CD14-positive monocyte (primary cell): Measurements from ENCODE around the gene CCNG2. TPM values are rescaled to one million over a fixed set of nuclear protein-coding genes. Genes with fewer than 3 reads are reported as not detected.
A peak's percentile ranks its signal among the peaks of the same experiment; 100 is the strongest.

Experiments
- DNase-seq, 3 donors: peaks; one replicate each; pipeline ENCODE4 v3.0.0-alpha.2; 2011 to 2022
- H2AFZ ChIP-seq: 2 replicates; pipeline ENCODE4 v1.6.0; 2012; ENCODE audit warnings: mild to moderate bottlenecking, low read depth, low read length, inconsistent platforms; ENCODE audit not compliant: insufficient read depth, poor library complexity, severe bottlenecking
- H3K27ac ChIP-seq, 2 donors: 1 replicate in 1 of 2; 2 replicates in 1 of 2; pipeline ENCODE4 v1.5.1; 2012 to 2013; ENCODE audit warnings: low read length in 2 of 2, control low read depth in 1 of 2, inconsistent platforms in 1 of 2, low read depth in 1 of 2, mild to moderate bottlenecking in 1 of 2
- H3K27me3 ChIP-seq, 2 donors: one replicate each; pipeline versions ENCODE4 v1.6.0 to v1.6.1; 2011 to 2013; ENCODE audit warnings: low read length in 2 of 2; ENCODE audit not compliant: control insufficient read depth in 2 of 2, insufficient read depth in 2 of 2
- H3K36me3 ChIP-seq, 2 donors: replicated peaks in 1 of 2; 1 replicate in 1 of 2; 2 replicates in 1 of 2; pipeline versions ENCODE4 v1.5.1 to v1.6.1; 2012 to 2013; ENCODE audit warnings: low read length in 2 of 2, control low read depth in 1 of 2, inconsistent platforms in 1 of 2, mild to moderate bottlenecking in 1 of 2; ENCODE audit not compliant: insufficient read depth in 2 of 2, control insufficient read depth in 1 of 2
- H3K4me1 ChIP-seq, 2 donors: 1 replicate in 1 of 2; 2 replicates in 1 of 2; pipeline versions ENCODE4 v1.5.1 to v1.6.1; 2012 to 2013; ENCODE audit warnings: low read length in 2 of 2, control low read depth in 1 of 2, inconsistent platforms in 1 of 2, mild to moderate bottlenecking in 1 of 2, moderate library complexity in 1 of 2; ENCODE audit not compliant: insufficient read depth in 2 of 2, control insufficient read depth in 1 of 2
- H3K4me2 ChIP-seq: replicated peaks from 2 replicates; pipeline ENCODE3; 2012; ENCODE audit warnings: low read length, moderate library complexity, mild to moderate bottlenecking; ENCODE audit not compliant: poor library complexity, severe bottlenecking; ENCODE audit errors: extremely low read depth
- H3K4me3 ChIP-seq, 3 experiments: fragments of 200-600 bp in 1 of 3; sonication (generic) in 1 of 3; replicated peaks in 1 of 3; 1 replicate in 2 of 3; 2 replicates in 1 of 3; pipeline ENCODE4 v1.5.1; 2011 to 2013; ENCODE audit warnings: low read length in 3 of 3, mild to moderate bottlenecking in 3 of 3, control low read depth in 2 of 3, low read depth in 2 of 3, inconsistent platforms in 1 of 3, moderate library complexity in 1 of 3
- H3K79me2 ChIP-seq: 2 replicates; pipeline ENCODE4 v1.6.0; 2012; ENCODE audit warnings: mild to moderate bottlenecking, control low read depth, inconsistent platforms, low read length, moderate library complexity; ENCODE audit not compliant: insufficient read depth
- H3K9ac ChIP-seq: 2 replicates; pipeline ENCODE4 v1.6.0; 2017; ENCODE audit warnings: low read length, mild to moderate bottlenecking; ENCODE audit not compliant: insufficient read depth, poor library complexity, severe bottlenecking
- H3K9me3 ChIP-seq, 2 donors: replicated peaks in 1 of 2; 1 replicate in 1 of 2; 2 replicates in 1 of 2; pipeline versions ENCODE4 v1.5.1 to v1.6.1; 2012 to 2013; ENCODE audit warnings: low read length in 2 of 2, control low read depth in 1 of 2; ENCODE audit not compliant: control insufficient read depth in 1 of 2, insufficient read depth in 1 of 2
- H4K20me1 ChIP-seq: 2 replicates; pipeline ENCODE4 v1.6.0; 2012; ENCODE audit warnings: mild to moderate bottlenecking, low read length, control low read depth, moderate library complexity; ENCODE audit not compliant: insufficient read depth
- H3K27ac Mint-ChIP-seq, 7 donors: one replicate each; pipeline ENCODE4 v1.8.0; 2020; ENCODE audit warnings: mild to moderate bottlenecking in 7 of 7, mixed read lengths in 7 of 7, moderate library complexity in 6 of 7, inconsistent platforms in 2 of 7
- H3K27me3 Mint-ChIP-seq, 3 donors: one replicate each; pipeline ENCODE4 v1.8.0; 2021 to 2022; ENCODE audit warnings: low read depth in 3 of 3, mild to moderate bottlenecking in 3 of 3, mixed read lengths in 3 of 3, moderate library complexity in 3 of 3, inconsistent platforms in 1 of 3
- H3K36me3 Mint-ChIP-seq, 2 donors: one replicate each; pipeline ENCODE4 v1.8.0; 2020; ENCODE audit warnings: mixed read lengths in 2 of 2, inconsistent platforms in 1 of 2, mild to moderate bottlenecking in 1 of 2
- H3K4me1 Mint-ChIP-seq: one replicate; pipeline ENCODE4 v1.8.0; 2020; ENCODE audit warnings: mild to moderate bottlenecking, mixed read lengths
- H3K4me3 Mint-ChIP-seq, 2 donors: one replicate each; pipeline ENCODE4 v1.8.0; 2020; ENCODE audit warnings: mild to moderate bottlenecking in 2 of 2, mixed read lengths in 2 of 2, moderate library complexity in 1 of 2
- H3K9me3 Mint-ChIP-seq, 7 donors: one replicate each; pipeline ENCODE4 v1.8.0; 2020 to 2022; ENCODE audit warnings: mixed read lengths in 7 of 7, mild to moderate bottlenecking in 6 of 7, moderate library complexity in 6 of 7, inconsistent platforms in 2 of 7
- CTCF ChIP-seq: fragments of 200-600 bp; IDR thresholded peaks from one replicate; pipeline ENCODE4 v1.8.0; 2022; ENCODE audit warnings: antibody characterized with exemption, mild to moderate bottlenecking
- WGBS: methylation state at CpG from one replicate; pipeline ENCODE4 v1.1.5; 2013; ENCODE audit warnings: missing lambda C conversion rate; ENCODE audit not compliant: insufficient coverage; 5-methylcytosine and 5-hydroxymethylcytosine counted together
- intact Hi-C, 2 donors: fragments of 100-400 bp; cut with micrococcal nuclease; formaldehyde crosslinking; loops; one replicate each; pipeline versions ENCODE4 v1.15.0 to v1.15.1; 2023
- polyA plus RNA-seq, 3 donors: library from polyadenylated mRNA; depleted of rRNA in 1 of 3; unstranded in 2 of 3; stranded (reverse) in 1 of 3; fragments of 300-500 nt in 2 of 3; fragments of >200 nt in 1 of 3; fragmentation: Illumina TruSeq in 2 of 3; gene quantifications; 1 replicate in 2 of 3; 2 replicates in 1 of 3; pipeline ENCODE4 v1.2.3, GENCODE V29; 2012 to 2021

The CCNG2 gene
- polyA plus RNA-seq, 3 donors, result 17.6 to 26.4 (median 23.3) TPM

- H2AFZ ChIP-seq, result no peak overlapping the region
- Mint-ChIP-seq H3K4me1 (peaks cover 38% of the 10 kb centered on the region), H3K27ac (no peak overlapping the region), H3K27me3 (peaks cover 0 to 1% (median 0%) of the 10 kb centered on the region in 3 donors), H3K9me3 (peaks cover 0 to 12% (median 4%) of the 10 kb centered on the region in 7 donors), H3K4me3 (no peak overlapping the region), H3K36me3 (no peaks in the 10 kb centered on the region)
- peaks cover 26 to 31% of the 10 kb centered on the region in 2 donors for H3K4me1 ChIP-seq
- intact Hi-C loops, result no loop called here
- H3K4me2 ChIP-seq, result no peak overlapping the region
- H4K20me1 ChIP-seq, result no peaks in the 10 kb centered on the region
- no peaks in the 10 kb centered on the region for H3K79me2 ChIP-seq
- no peak overlapping the region for H3K9ac ChIP-seq
- no peak for DNase-seq
- no peaks in the 10 kb centered on the region for H3K36me3 ChIP-seq
- no peak overlapping the region for H3K4me3 ChIP-seq
- no peak for TF ChIP-seq CTCF
- no peaks in the 10 kb centered on the region for H3K27me3 ChIP-seq
- H3K9me3 ChIP-seq, result no peaks in the 10 kb centered on the region
- 87% methylated on average over 3 of the region's 8 CpGs for WGBS
- no peak overlapping the region for H3K27ac ChIP-seq
These were observed 36.0 kb upstream of the CCNG2 start for GRCh38 chr4:77120886-77121508.

- Histone ChIP-seq H3K4me2 (no peak overlapping the region), H3K27ac (no peak overlapping the region), H3K9me3 (no peaks in the 10 kb centered on the region), H2AFZ (peak overlapping the region; percentile 24), H3K9ac (no peak overlapping the region), H3K79me2 (no peaks in the 10 kb centered on the region), H4K20me1 (no peaks in the 10 kb centered on the region), H3K27me3 (no peaks in the 10 kb centered on the region), H3K36me3 (no peaks in the 10 kb centered on the region), H3K4me1 (peaks cover 34 to 39% of the 10 kb centered on the region in 2 donors), H3K4me3 (no peak overlapping the region)
- peaks cover 0 to 12% (median 3%) of the 10 kb centered on the region in 7 donors for H3K9me3 Mint-ChIP-seq
- peak overlapping the region in 1 of 7 donors; percentile 66 for H3K27ac Mint-ChIP-seq
- H3K4me3 Mint-ChIP-seq, result no peak overlapping the region
- TF ChIP-seq CTCF, result no peak
- DNase-seq, result no peak
- H3K4me1 Mint-ChIP-seq, result peaks cover 46% of the 10 kb centered on the region
- WGBS, result 98% methylated on average over 5 of the region's 5 CpGs
- H3K36me3 Mint-ChIP-seq, result no peaks in the 10 kb centered on the region
- intact Hi-C loops, result no loop called here
- H3K27me3 Mint-ChIP-seq, result peaks cover 0 to 1% (median 0%) of the 10 kb centered on the region in 3 donors
These were observed 35.2 kb upstream of the CCNG2 start for GRCh38 chr4:77121736-77122240.
